ENCODE results near the gene CYB5B. TPM values are rescaled to one million over a fixed set of nuclear protein-coding genes. Genes with fewer than 3 reads are reported as not detected.

The CYB5B gene
- total and polyA plus RNA-seq, 4 donors: 38.7 to 86.3 (median 45.8) TPM

GRCh38 chr16:69444873-69445517, 20.6 kb downstream of the CYB5B start:
- Histone ChIP-seq H3K27ac (ENCODE audit: low read depth in 1 of 2, low read length in 2 of 2) (peak overlapping the region; percentile 64 to 76), H3K9ac (ENCODE audit: low read depth in 1 of 2, low read length in 2 of 2) (peak overlapping the region; percentile 44 to 91), H3K4me3 (ENCODE audit: low read depth in 1 of 3, low read length in 3 of 3) (peak overlapping the region in 2 of 3 donors; percentile 11 to 18), H3K27me3 (ENCODE audit: control insufficient read depth in 4 of 4, insufficient read depth in 4 of 4, low read length in 3 of 4) (no peaks in the 10 kb centered on the region), H3K9me3 (ENCODE audit: control insufficient read depth in 4 of 4, low read length in 3 of 4) (no peaks in the 10 kb centered on the region), H3K36me3 (ENCODE audit: control insufficient read depth in 4 of 4, insufficient read depth in 3 of 4, low read depth in 1 of 4, low read length in 3 of 4) (no peaks in the 10 kb centered on the region), H3K4me1 (ENCODE audit: control insufficient read depth in 4 of 4, insufficient read depth in 4 of 4, low read length in 3 of 4) (peaks cover 1 to 38% (median 24%) of the 10 kb centered on the region in 4 donors)
- WGBS: 29% methylated on average over 2 of the region's 2 CpGs
- TF ChIP-seq TAF1 (conservative IDR thresholded peaks at IDR 0.05): no peak
- peak in 1 of 2 donors; percentile 3 for TF ChIP-seq HNF4A (conservative IDR thresholded peaks at IDR 0.05)
- no peak for DNase-seq (ENCODE audit: low spot score)

DNA sequence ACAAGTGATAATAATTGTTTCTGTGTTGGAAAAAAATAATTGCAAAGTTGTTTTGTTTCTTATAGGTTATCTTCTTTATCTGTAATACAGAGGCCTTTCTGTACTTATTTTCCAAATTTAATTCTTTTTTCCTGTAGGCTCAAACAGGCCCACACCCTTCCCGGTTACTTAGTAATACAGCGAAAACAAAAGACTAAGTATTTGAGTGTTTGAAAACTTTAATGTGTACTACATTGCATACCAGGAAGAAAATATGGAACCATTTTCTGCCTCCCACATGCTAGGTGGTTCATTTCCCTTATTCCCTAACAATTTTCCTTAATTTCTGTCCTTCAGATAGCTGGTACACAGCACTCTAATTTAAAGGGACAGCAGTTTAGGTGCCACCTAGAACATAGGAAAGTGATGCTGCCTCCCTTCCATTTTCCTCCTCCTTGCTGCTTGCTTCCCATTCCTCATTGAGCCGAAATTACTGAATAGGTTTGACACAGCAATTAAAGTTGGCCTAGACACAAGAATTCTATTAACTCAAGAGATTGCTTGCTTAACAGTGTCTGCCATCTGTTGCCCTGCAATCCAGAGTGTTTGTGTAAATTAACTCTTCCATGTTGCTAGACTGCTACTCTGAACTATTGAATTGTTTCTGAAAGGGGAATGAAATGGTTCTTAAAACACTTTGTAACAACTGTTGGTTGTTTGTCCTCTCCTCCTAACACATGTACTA, 24.2 kb downstream of the CYB5B start:
- H3K27ac ChIP-seq (ENCODE audit: low read depth in 1 of 2, low read length in 2 of 2): peak overlapping the region in 1 of 2 donors; percentile 53
- H3K4me1 ChIP-seq (ENCODE audit: control insufficient read depth in 4 of 4, insufficient read depth in 4 of 4, low read length in 3 of 4): peaks cover 1 to 38% (median 22%) of the 10 kb centered on the region in 4 donors
- H3K9ac ChIP-seq (ENCODE audit: low read depth in 1 of 2, low read length in 2 of 2): no peak overlapping the region
- no peak overlapping the region for H3K4me3 ChIP-seq (ENCODE audit: low read depth in 1 of 3, low read length in 3 of 3)
- H3K9me3 ChIP-seq (ENCODE audit: control insufficient read depth in 4 of 4, low read length in 3 of 4): no peaks in the 10 kb centered on the region
- WGBS: 51% methylated on average over 3 of the region's 3 CpGs
- DNase-seq (ENCODE audit: low spot score): no peak
- peaks cover 0 to 2% (median 0%) of the 10 kb centered on the region in 4 donors for H3K36me3 ChIP-seq (ENCODE audit: control insufficient read depth in 4 of 4, insufficient read depth in 3 of 4, low read depth in 1 of 4, low read length in 3 of 4)
- peak; percentile 57 to 69 for TF ChIP-seq HNF4A (conservative IDR thresholded peaks at IDR 0.05)
- TF ChIP-seq JUND (IDR thresholded peaks at IDR 0.05): peak; percentile 20 to 44
- TF ChIP-seq RAD21 (IDR thresholded peaks at IDR 0.05): peak; percentile 40 to 50
- peak; percentile 40 to 43 for TF ChIP-seq RXRA (IDR thresholded peaks at IDR 0.05)
- no peak for TF ChIP-seq MAX (IDR thresholded peaks at IDR 0.05)
- TF ChIP-seq SP1 (IDR thresholded peaks at IDR 0.05): peak; percentile 50
- no peak for TF ChIP-seq HNF4G (IDR thresholded peaks at IDR 0.05)
- TF ChIP-seq YY1 (IDR thresholded peaks at IDR 0.05): peak; percentile 84
- no peaks in the 10 kb centered on the region for H3K27me3 ChIP-seq (ENCODE audit: control insufficient read depth in 4 of 4, insufficient read depth in 4 of 4, low read length in 3 of 4)

- no peaks in the 10 kb centered on the region for H3K9me3 ChIP-seq (ENCODE audit: control insufficient read depth in 4 of 4, low read length in 3 of 4)
- H3K4me1 ChIP-seq (ENCODE audit: control insufficient read depth in 4 of 4, insufficient read depth in 4 of 4, low read length in 3 of 4): peaks cover 0 to 24% (median 19%) of the 10 kb centered on the region in 4 donors
- H3K27me3 ChIP-seq (ENCODE audit: control insufficient read depth in 4 of 4, insufficient read depth in 4 of 4, low read length in 3 of 4): no peaks in the 10 kb centered on the region
- H3K27ac ChIP-seq (ENCODE audit: low read depth in 1 of 2, low read length in 2 of 2): no peak overlapping the region
- peaks cover 0 to 2% (median 0%) of the 10 kb centered on the region in 4 donors for H3K36me3 ChIP-seq (ENCODE audit: control insufficient read depth in 4 of 4, insufficient read depth in 3 of 4, low read depth in 1 of 4, low read length in 3 of 4)
- TF ChIP-seq TAF1 (conservative IDR thresholded peaks at IDR 0.05) (no peak), RXRA (IDR thresholded peaks at IDR 0.05) (no peak), NR2F2 (IDR thresholded peaks at IDR 0.05) (no peak), RAD21 (IDR thresholded peaks at IDR 0.05) (no peak), ZBTB33 (IDR thresholded peaks at IDR 0.05) (no peak), FOXA2 (IDR thresholded peaks at IDR 0.05) (no peak), JUND (IDR thresholded peaks at IDR 0.05) (no peak), SP1 (IDR thresholded peaks at IDR 0.05) (no peak), HNF4G (IDR thresholded peaks at IDR 0.05) (no peak), FOXA1 (IDR thresholded peaks at IDR 0.05) (no peak), YY1 (IDR thresholded peaks at IDR 0.05) (no peak), MAX (IDR thresholded peaks at IDR 0.05) (no peak), EGR1 (IDR thresholded peaks at IDR 0.05; ENCODE audit: low read depth in 2 of 2) (no peak)
- TF ChIP-seq, protein P1, sequence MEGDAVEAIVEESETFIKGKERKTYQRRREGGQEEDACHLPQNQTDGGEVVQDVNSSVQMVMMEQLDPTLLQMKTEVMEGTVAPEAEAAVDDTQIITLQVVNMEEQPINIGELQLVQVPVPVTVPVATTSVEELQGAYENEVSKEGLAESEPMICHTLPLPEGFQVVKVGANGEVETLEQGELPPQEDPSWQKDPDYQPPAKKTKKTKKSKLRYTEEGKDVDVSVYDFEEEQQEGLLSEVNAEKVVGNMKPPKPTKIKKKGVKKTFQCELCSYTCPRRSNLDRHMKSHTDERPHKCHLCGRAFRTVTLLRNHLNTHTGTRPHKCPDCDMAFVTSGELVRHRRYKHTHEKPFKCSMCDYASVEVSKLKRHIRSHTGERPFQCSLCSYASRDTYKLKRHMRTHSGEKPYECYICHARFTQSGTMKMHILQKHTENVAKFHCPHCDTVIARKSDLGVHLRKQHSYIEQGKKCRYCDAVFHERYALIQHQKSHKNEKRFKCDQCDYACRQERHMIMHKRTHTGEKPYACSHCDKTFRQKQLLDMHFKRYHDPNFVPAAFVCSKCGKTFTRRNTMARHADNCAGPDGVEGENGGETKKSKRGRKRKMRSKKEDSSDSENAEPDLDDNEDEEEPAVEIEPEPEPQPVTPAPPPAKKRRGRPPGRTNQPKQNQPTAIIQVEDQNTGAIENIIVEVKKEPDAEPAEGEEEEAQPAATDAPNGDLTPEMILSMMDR (IDR thresholded peaks at IDR 0.05; ENCODE audit: low read depth, low read length, missing input control): no peak
- TF ChIP-seq, protein P2, sequence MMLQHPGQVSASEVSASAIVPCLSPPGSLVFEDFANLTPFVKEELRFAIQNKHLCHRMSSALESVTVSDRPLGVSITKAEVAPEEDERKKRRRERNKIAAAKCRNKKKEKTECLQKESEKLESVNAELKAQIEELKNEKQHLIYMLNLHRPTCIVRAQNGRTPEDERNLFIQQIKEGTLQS (IDR thresholded peaks at IDR 0.05): no peak
- TF ChIP-seq, protein P3, sequence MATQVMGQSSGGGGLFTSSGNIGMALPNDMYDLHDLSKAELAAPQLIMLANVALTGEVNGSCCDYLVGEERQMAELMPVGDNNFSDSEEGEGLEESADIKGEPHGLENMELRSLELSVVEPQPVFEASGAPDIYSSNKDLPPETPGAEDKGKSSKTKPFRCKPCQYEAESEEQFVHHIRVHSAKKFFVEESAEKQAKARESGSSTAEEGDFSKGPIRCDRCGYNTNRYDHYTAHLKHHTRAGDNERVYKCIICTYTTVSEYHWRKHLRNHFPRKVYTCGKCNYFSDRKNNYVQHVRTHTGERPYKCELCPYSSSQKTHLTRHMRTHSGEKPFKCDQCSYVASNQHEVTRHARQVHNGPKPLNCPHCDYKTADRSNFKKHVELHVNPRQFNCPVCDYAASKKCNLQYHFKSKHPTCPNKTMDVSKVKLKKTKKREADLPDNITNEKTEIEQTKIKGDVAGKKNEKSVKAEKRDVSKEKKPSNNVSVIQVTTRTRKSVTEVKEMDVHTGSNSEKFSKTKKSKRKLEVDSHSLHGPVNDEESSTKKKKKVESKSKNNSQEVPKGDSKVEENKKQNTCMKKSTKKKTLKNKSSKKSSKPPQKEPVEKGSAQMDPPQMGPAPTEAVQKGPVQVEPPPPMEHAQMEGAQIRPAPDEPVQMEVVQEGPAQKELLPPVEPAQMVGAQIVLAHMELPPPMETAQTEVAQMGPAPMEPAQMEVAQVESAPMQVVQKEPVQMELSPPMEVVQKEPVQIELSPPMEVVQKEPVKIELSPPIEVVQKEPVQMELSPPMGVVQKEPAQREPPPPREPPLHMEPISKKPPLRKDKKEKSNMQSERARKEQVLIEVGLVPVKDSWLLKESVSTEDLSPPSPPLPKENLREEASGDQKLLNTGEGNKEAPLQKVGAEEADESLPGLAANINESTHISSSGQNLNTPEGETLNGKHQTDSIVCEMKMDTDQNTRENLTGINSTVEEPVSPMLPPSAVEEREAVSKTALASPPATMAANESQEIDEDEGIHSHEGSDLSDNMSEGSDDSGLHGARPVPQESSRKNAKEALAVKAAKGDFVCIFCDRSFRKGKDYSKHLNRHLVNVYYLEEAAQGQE (IDR thresholded peaks at IDR 0.05): no peak
- no peak overlapping the region for H3K4me3 ChIP-seq (ENCODE audit: low read depth in 1 of 3, low read length in 3 of 3)
- H3K9ac ChIP-seq (ENCODE audit: low read depth in 1 of 2, low read length in 2 of 2): no peak overlapping the region
- 96% methylated on average over 4 of the region's 4 CpGs for WGBS
- DNase-seq (ENCODE audit: low spot score): no peak
These were observed 26.7 kb downstream of the CYB5B start for GRCh38 chr16:69451166-69451565.

Data from liver (tissue), 9 donors.